Neural progenitor cell (in vitro differentiated cells): ENCODE data around the gene AURKB. TPM values are rescaled to one million over a fixed set of nuclear protein-coding genes. Genes with fewer than 3 reads are reported as not detected.

Experiments used
- DNase-seq: peaks from one replicate; pipeline ENCODE4 v3.0.0-alpha.2; 2016; ENCODE audit warnings: low spot score
- H2AFZ ChIP-seq: fragments of 200-600 bp; sonication (generic); replicated peaks from 2 replicates; pipeline ENCODE4 v1.6.1; 2016; ENCODE audit warnings: antibody characterized with exemption
- H3F3A ChIP-seq: fragments of 200-600 bp; sonication (generic); 2 replicates; pipeline ENCODE4 v1.6.1; 2016; ENCODE audit warnings: antibody characterized with exemption, low read depth
- H3K27ac ChIP-seq: fragments of 200-600 bp; sonication (generic); 2 replicates; pipeline ENCODE4 v1.5.1; 2016; ENCODE audit warnings: mild to moderate bottlenecking
- H3K27me3 ChIP-seq: fragments of 200-600 bp; sonication (generic); 2 replicates; pipeline ENCODE4 v1.6.1; 2016; ENCODE audit warnings: mild to moderate bottlenecking, moderate library complexity
- H3K36me3 ChIP-seq: fragments of 200-600 bp; sonication (generic); 2 replicates; pipeline ENCODE4 v1.5.1; 2016
- H3K4me1 ChIP-seq: fragments of 200-600 bp; sonication (generic); 2 replicates; pipeline ENCODE4 v1.6.1; 2016; ENCODE audit warnings: mixed run types
- H3K4me2 ChIP-seq: fragments of 200-600 bp; sonication (generic); 2 replicates; pipeline ENCODE4 v1.6.1; 2016
- H3K4me3 ChIP-seq: fragments of 200-600 bp; sonication (generic); 2 replicates; pipeline ENCODE4 v1.5.1; 2016
- H3K79me2 ChIP-seq: fragments of 200-600 bp; sonication (generic); 2 replicates; pipeline ENCODE4 v1.6.1; 2016; ENCODE audit warnings: low read depth
- H3K9ac ChIP-seq: fragments of 200-600 bp; sonication (generic); 2 replicates; pipeline ENCODE4 v1.6.1; 2016
- H3K9me3 ChIP-seq: fragments of 200-600 bp; sonication (generic); 2 replicates; pipeline ENCODE4 v1.5.1; 2016; ENCODE audit warnings: low read depth
- H4K20me1 ChIP-seq: fragments of 200-600 bp; sonication (generic); 2 replicates; pipeline ENCODE4 v1.6.1; 2016; ENCODE audit warnings: low read depth
- H3K27ac Mint-ChIP-seq: 3 replicates; pipeline ENCODE4 v1.8.0; 2021; ENCODE audit warnings: mixed read lengths
- H3K27me3 Mint-ChIP-seq: 2 replicates; pipeline ENCODE4 v1.8.0; 2022; ENCODE audit warnings: low read depth, mild to moderate bottlenecking, inconsistent platforms, moderate library complexity, mixed read lengths; ENCODE audit not compliant: insufficient read depth
- H3K36me3 Mint-ChIP-seq: 3 replicates; pipeline ENCODE4 v1.8.0; 2021; ENCODE audit warnings: mixed read lengths
- H3K4me1 Mint-ChIP-seq: 3 replicates; pipeline ENCODE4 v1.8.0; 2021; ENCODE audit warnings: mixed read lengths
- H3K4me3 Mint-ChIP-seq: 3 replicates; pipeline ENCODE4 v1.8.0; 2021; ENCODE audit warnings: mild to moderate bottlenecking, moderate library complexity, mixed read lengths
- H3K9me3 Mint-ChIP-seq: 3 replicates; pipeline ENCODE4 v1.8.0; 2020; ENCODE audit warnings: mixed read lengths
- CTCF ChIP-seq: fragments of 200-600 bp; sonication (generic); IDR thresholded peaks from 2 replicates; pipeline ENCODE4 v1.5.1; 2017; ENCODE audit warnings: antibody characterized with exemption, mild to moderate bottlenecking
- EZH2 ChIP-seq: fragments of 200-600 bp; sonication (generic); IDR thresholded peaks from 2 replicates; pipeline ENCODE4 v1.6.1; 2017; ENCODE audit warnings: antibody characterized with exemption, mild to moderate bottlenecking, moderate library complexity
- EZH2phosphoT487 ChIP-seq: fragments of 200-600 bp; sonication (generic); IDR thresholded peaks from 2 replicates; pipeline ENCODE4 v1.6.1; 2017; ENCODE audit warnings: antibody characterized with exemption
- total RNA-seq: library from RNA; depleted of rRNA; stranded (reverse); fragments of >200 nt; gene quantifications from 2 replicates; pipeline ENCODE4 v1.2.3, GENCODE V29; 2015; ENCODE audit warnings: low replicate concordance

AURKB gene
- total RNA-seq, 1 donor from 2014 or later, result 149 TPM

GRCh38 chr17:8189711-8190477, 20.5 kb downstream of the AURKB start, which contains the start of gene BORCS6:
Gene BORCS6 (minus strand): TSS chr17:8190180. CDS start chr17:8190140, 40 bp downstream.
- Histone ChIP-seq H3K36me3 (no peaks in the 10 kb centered on the region), H3K4me1 (peaks cover 10% of the 10 kb centered on the region), H3K4me2 (peak within 1 kb of the TSS; percentile 79), H3F3A (peaks cover 47% of the 10 kb centered on the region), H3K27ac (no peak within 1 kb of the TSS), H3K9ac (no peak within 1 kb of the TSS), H4K20me1 (peaks cover 15% of the 10 kb centered on the region), H2AFZ (peak within 1 kb of the TSS; percentile 74), H3K9me3 (no peaks in the 10 kb centered on the region), H3K79me2 (no peaks in the 10 kb centered on the region), H3K27me3 (peaks cover 21% of the 10 kb centered on the region), H3K4me3 (peak within 1 kb of the TSS; percentile 75)
- Mint-ChIP-seq H3K9me3 (no peaks in the 10 kb centered on the region), H3K4me1 (peaks cover 15% of the 10 kb centered on the region), H3K4me3 (no peak within 1 kb of the TSS), H3K27me3 (peaks cover 3% of the 10 kb centered on the region), H3K36me3 (no peaks in the 10 kb centered on the region), H3K27ac (no peak within 1 kb of the TSS)
- TF ChIP-seq CTCF (no peak), EZH2phosphoT487 (no peak), EZH2 (no peak)
- DNase-seq, result peak; percentile 98

DNA sequence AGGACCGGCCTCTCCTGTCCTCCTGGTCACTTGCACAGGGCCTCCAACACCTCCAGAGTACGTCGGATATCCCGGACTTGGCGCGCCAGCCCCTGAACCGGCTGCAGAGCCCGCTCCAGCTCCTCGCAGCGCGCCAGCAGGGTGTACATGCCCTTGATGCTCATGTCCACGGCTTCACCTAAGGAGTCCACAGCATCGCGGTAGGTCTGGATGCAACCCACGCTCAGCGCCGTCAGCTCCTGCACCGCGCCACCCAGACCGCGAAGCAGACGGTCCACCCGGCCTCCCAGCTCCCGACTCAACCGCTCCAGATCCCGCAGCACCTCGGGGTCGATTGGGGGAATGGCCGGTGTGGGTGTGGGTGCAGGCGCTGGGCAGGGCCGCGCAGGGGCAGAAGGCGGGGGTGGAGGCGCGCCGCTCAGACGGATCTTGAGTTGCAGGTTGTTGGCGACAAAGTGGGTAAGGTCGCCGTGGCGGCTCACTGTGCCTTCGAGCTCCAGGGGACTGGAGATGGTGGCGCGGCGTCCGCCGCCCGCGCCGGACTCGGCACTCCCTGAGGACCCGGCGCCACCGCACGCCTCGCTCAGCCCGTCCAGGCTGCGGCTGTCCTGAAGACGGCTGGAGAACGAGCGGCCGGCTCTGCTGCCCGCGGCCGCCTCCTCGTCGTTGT, 21.2 kb downstream of the AURKB start:
- Histone ChIP-seq H3K9ac (no peak overlapping the region), H2AFZ (peak overlapping the region; percentile 74), H4K20me1 (peaks cover 15% of the 10 kb centered on the region), H3K27ac (no peak overlapping the region), H3K36me3 (no peaks in the 10 kb centered on the region), H3K9me3 (no peaks in the 10 kb centered on the region), H3K4me3 (peak overlapping the region; percentile 75), H3K4me2 (peak overlapping the region; percentile 79), H3F3A (peaks cover 47% of the 10 kb centered on the region), H3K4me1 (peaks cover 10% of the 10 kb centered on the region), H3K79me2 (no peaks in the 10 kb centered on the region), H3K27me3 (peaks cover 21% of the 10 kb centered on the region)
- Mint-ChIP-seq H3K4me1 (peaks cover 15% of the 10 kb centered on the region), H3K9me3 (no peaks in the 10 kb centered on the region), H3K27me3 (peaks cover 6% of the 10 kb centered on the region), H3K4me3 (no peak overlapping the region), H3K36me3 (no peaks in the 10 kb centered on the region), H3K27ac (no peak overlapping the region)
- peak; percentile 84 for TF ChIP-seq EZH2phosphoT487
- TF ChIP-seq EZH2, result peak; percentile 70
- no peak for TF ChIP-seq CTCF
- peak; percentile 31 for DNase-seq

DNA sequence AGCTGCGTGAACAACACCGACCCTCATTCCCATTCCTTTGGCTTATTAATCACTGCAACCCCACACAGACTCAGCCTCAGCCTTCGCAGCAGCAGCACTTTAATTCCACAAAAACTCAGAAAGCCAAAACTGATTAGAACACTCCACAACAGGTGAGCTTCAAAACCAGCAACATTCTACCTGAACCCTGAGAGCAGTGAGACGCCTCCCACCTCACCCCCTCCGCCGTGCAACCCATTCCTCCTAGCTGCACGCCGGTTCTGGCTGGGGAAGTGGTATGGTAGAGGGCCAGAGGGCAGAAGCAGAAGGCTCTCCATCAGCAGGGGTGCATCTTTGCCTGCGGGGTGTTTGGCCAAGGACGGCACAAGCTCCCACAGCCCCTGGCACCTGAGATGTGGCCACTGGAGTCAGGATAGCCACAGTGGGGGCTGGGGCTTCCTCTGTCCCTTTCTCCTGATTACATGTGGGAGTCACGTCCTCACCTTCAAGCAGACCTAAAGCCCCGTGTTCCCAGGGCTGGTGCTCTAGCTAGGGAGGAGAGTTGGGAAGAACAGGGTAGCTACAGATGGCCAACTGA, 22.0 kb downstream of the AURKB start:
- no peak for DNase-seq
- Mint-ChIP-seq H3K4me3 (no peak overlapping the region), H3K9me3 (no peaks in the 10 kb centered on the region), H3K4me1 (peaks cover 15% of the 10 kb centered on the region), H3K36me3 (no peaks in the 10 kb centered on the region), H3K27ac (no peak overlapping the region), H3K27me3 (peaks cover 11% of the 10 kb centered on the region)
- H3K4me2 ChIP-seq, result peak overlapping the region; percentile 79
- no peaks in the 10 kb centered on the region for H3K36me3 ChIP-seq
- peaks cover 21% of the 10 kb centered on the region for H3K27me3 ChIP-seq
- peaks cover 10% of the 10 kb centered on the region for H3K4me1 ChIP-seq
- peak overlapping the region; percentile 89 for H3K4me3 ChIP-seq
- no peak overlapping the region for H3K9ac ChIP-seq
- peaks cover 15% of the 10 kb centered on the region for H4K20me1 ChIP-seq
- H2AFZ ChIP-seq, result no peak overlapping the region
- H3F3A ChIP-seq, result peaks cover 47% of the 10 kb centered on the region
- H3K79me2 ChIP-seq, result no peaks in the 10 kb centered on the region
- no peak overlapping the region for H3K27ac ChIP-seq
- no peaks in the 10 kb centered on the region for H3K9me3 ChIP-seq
- TF ChIP-seq EZH2 (no peak), CTCF (no peak), EZH2phosphoT487 (no peak)
